ENCODE data around the gene PIGZ. TPM values are rescaled to one million over a fixed set of nuclear protein-coding genes. Genes with fewer than 3 reads are reported as not detected.
A peak's percentile ranks its signal among the peaks of the same experiment; 100 is the strongest.

PIGZ gene
- total and polyA plus RNA-seq, 2 donors from 2014 or later, result 1.4 to 3.5 TPM

GRCh38 chr3:196969134-196969659, 564 bp upstream of the PIGZ start:
- no peaks in the 10 kb centered on the region for H3K36me3 ChIP-seq (ENCODE audit: control insufficient read depth in 2 of 3, insufficient read depth in 3 of 3, low read length in 3 of 3)
- H3K9ac ChIP-seq (ENCODE audit: low read length in 3 of 3), result no peak overlapping the region
- DNase-seq (peak in 2 of 5 donors; percentile 41 to 75), FAIRE-seq (no peak)
- no peak overlapping the region for H3K27ac ChIP-seq (ENCODE audit: low read depth in 2 of 2, low read length in 2 of 2)
- intact Hi-C loops (cut with DNase I), result loop anchor here (10.0 kb wide), 1 partner anchor 134 kb away; no protein-coding TSS in a partner anchor
- peaks cover 31% of the 10 kb centered on the region for H3K27me3 ChIP-seq (ENCODE audit: control insufficient read depth, insufficient read depth, low read length)
- peaks cover 0 to 6% (median 0%) of the 10 kb centered on the region in 3 donors for H3K4me1 ChIP-seq (ENCODE audit: control insufficient read depth in 2 of 3, insufficient read depth in 2 of 3, low read depth in 1 of 3, low read length in 3 of 3)
- H3K4me3 ChIP-seq (ENCODE audit: low read length in 3 of 3), result peak overlapping the region in 1 of 3 donors; percentile 48
- no peaks in the 10 kb centered on the region for H3K9me3 ChIP-seq (ENCODE audit: control insufficient read depth in 2 of 3, insufficient read depth in 1 of 3, low read length in 3 of 3)
- TF ChIP-seq CTCF (IDR thresholded peaks at IDR 0.05; ENCODE audit: borderline replicate concordance, extremely low read depth, insufficient read depth), result no peak

- peak overlapping the region in 1 of 3 donors; percentile 48 for H3K4me3 ChIP-seq (ENCODE audit: low read length in 3 of 3)
- H3K27ac ChIP-seq (ENCODE audit: low read depth in 2 of 2, low read length in 2 of 2), result no peak overlapping the region
- no peaks in the 10 kb centered on the region for H3K9me3 ChIP-seq (ENCODE audit: control insufficient read depth in 2 of 3, insufficient read depth in 1 of 3, low read length in 3 of 3)
- peaks cover 0 to 6% (median 0%) of the 10 kb centered on the region in 3 donors for H3K4me1 ChIP-seq (ENCODE audit: control insufficient read depth in 2 of 3, insufficient read depth in 2 of 3, low read depth in 1 of 3, low read length in 3 of 3)
- intact Hi-C loops (cut with DNase I), result loop anchor here (10.0 kb wide), 1 partner anchor 133 kb away; no protein-coding TSS in a partner anchor
- H3K27me3 ChIP-seq (ENCODE audit: control insufficient read depth, insufficient read depth, low read length), result peaks cover 34% of the 10 kb centered on the region
- no peaks in the 10 kb centered on the region for H3K36me3 ChIP-seq (ENCODE audit: control insufficient read depth in 2 of 3, insufficient read depth in 3 of 3, low read length in 3 of 3)
- no peak for DNase-seq
- H3K9ac ChIP-seq (ENCODE audit: low read length in 3 of 3), result no peak overlapping the region
- no peak for TF ChIP-seq CTCF (IDR thresholded peaks at IDR 0.05; ENCODE audit: borderline replicate concordance, extremely low read depth, insufficient read depth)
- no peak for FAIRE-seq
These were observed 1.0 kb downstream of the PIGZ start for GRCh38 chr3:196967412-196968232.

- intact Hi-C loops (cut with DNase I), result loop anchor here (10.0 kb wide), 1 partner anchor 132 kb away; no protein-coding TSS in a partner anchor
- DNase-seq, result peak in 4 of 5 donors; percentile 65 to 76 (median 73)
- no peak for TF ChIP-seq CTCF (IDR thresholded peaks at IDR 0.05; ENCODE audit: borderline replicate concordance, extremely low read depth, insufficient read depth)
These were observed 1.9 kb downstream of the PIGZ start for GRCh38 chr3:196966526-196967401.

More at GRCh38 chr3:196966526-196967401, 1.9 kb downstream of the PIGZ start:
- FAIRE-seq, result no peak
- Histone ChIP-seq H3K27me3 (ENCODE audit: control insufficient read depth, insufficient read depth, low read length) (peaks cover 34% of the 10 kb centered on the region), H3K4me3 (ENCODE audit: low read length in 3 of 3) (no peak overlapping the region), H3K9ac (ENCODE audit: low read length in 3 of 3) (no peak overlapping the region), H3K4me1 (ENCODE audit: control insufficient read depth in 2 of 3, insufficient read depth in 2 of 3, low read depth in 1 of 3, low read length in 3 of 3) (peaks cover 0 to 6% (median 0%) of the 10 kb centered on the region in 3 donors), H3K36me3 (ENCODE audit: control insufficient read depth in 2 of 3, insufficient read depth in 3 of 3, low read length in 3 of 3) (no peaks in the 10 kb centered on the region), H3K9me3 (ENCODE audit: control insufficient read depth in 2 of 3, insufficient read depth in 1 of 3, low read length in 3 of 3) (no peaks in the 10 kb centered on the region), H3K27ac (ENCODE audit: low read depth in 2 of 2, low read length in 2 of 2) (no peak overlapping the region)

Measured in kidney (tissue), 14 donors.